Measurements from ENCODE around the gene EDC3. TPM values are rescaled to one million over a fixed set of nuclear protein-coding genes. Genes with fewer than 3 reads are reported as not detected.
"Not testable (repeated sequence)": the region's sequence is repeated elsewhere in the genome, so short reads cannot be mapped to it uniquely, and the experiment has no call there.

EDC3 gene
- total and polyA plus RNA-seq, 2 donors = 16.0 to 20.8 TPM

GRCh38 chr15:74631408-74631807 is 64.4 kb downstream of the EDC3 start:
- WGBS = 54% methylated on average over 3 of the region's 3 CpGs
- H3K4me1 ChIP-seq (ENCODE audit: insufficient read depth) = no peaks in the 10 kb centered on the region
- no peak overlapping the region for H3K4me3 ChIP-seq (ENCODE audit: low read depth, low read length)
- DNase-seq (ENCODE audit: extremely low spot score) = no peak
- peaks cover 10% of the 10 kb centered on the region for H3K36me3 ChIP-seq (ENCODE audit: insufficient read depth)
- H3K27ac ChIP-seq (ENCODE audit: low read depth) = no peak overlapping the region

DNA sequence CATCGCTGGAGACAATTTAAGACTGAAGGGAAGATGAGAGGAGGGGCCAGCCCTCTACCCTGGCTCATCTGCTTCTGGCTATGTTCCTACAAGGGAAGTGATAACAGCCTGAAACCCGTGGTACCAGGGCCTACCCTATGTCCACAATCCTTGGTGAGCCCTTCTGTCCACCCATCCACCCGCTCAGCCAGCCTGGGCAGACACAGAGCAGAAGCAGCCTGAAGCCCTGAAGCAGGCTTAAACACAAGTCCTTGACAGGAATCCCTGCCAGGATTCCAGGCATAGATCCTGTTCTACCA is 64.8 kb downstream of the EDC3 start:
- 62% methylated on average over 3 of the region's 3 CpGs for WGBS
- Histone ChIP-seq H3K4me3 (ENCODE audit: low read depth, low read length) (no peak overlapping the region), H3K4me1 (ENCODE audit: insufficient read depth) (no peaks in the 10 kb centered on the region), H3K27ac (ENCODE audit: low read depth) (no peak overlapping the region), H3K36me3 (ENCODE audit: insufficient read depth) (peaks cover 10% of the 10 kb centered on the region)
- no peak for DNase-seq (ENCODE audit: extremely low spot score)

- no peak overlapping the region for H3K27ac ChIP-seq (ENCODE audit: low read depth)
- DNase-seq (ENCODE audit: extremely low spot score) = no peak
- no peak overlapping the region for H3K4me3 ChIP-seq (ENCODE audit: low read depth, low read length)
- H3K36me3 ChIP-seq (ENCODE audit: insufficient read depth) = peaks cover 10% of the 10 kb centered on the region
- H3K4me1 ChIP-seq (ENCODE audit: insufficient read depth) = no peaks in the 10 kb centered on the region
- 72% methylated on average over 6 of the region's 6 CpGs for WGBS
Observed at GRCh38 chr15:74630284-74631086, 65.3 kb downstream of the EDC3 start.

DNA sequence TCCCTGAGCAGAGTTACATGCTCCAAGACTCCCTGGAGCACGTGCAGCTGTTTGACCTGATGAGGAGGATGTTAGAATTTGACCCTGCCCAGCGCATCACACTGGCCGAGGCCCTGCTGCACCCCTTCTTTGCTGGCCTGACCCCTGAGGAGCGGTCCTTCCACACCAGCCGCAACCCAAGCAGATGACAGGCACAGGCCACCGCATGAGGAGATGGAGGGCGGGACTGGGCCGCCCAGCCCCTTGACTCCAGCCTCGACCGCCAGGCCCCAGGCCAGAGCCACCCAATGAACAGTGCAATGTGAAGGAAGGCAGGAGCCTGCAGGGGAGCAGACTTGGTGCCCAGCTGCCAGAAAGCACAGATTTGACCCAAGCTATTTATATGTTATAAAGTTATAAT is 66.1 kb downstream of the EDC3 start:
- not testable (repeated sequence) for H3K27ac ChIP-seq (ENCODE audit: low read depth); DNase-seq (ENCODE audit: extremely low spot score); H3K4me1 ChIP-seq (ENCODE audit: insufficient read depth); H3K4me3 ChIP-seq (ENCODE audit: low read depth, low read length)
- WGBS = 79% methylated on average over 9 of the region's 10 CpGs
- H3K36me3 ChIP-seq (ENCODE audit: insufficient read depth) = peaks cover 12% of the 10 kb centered on the region

DNA sequence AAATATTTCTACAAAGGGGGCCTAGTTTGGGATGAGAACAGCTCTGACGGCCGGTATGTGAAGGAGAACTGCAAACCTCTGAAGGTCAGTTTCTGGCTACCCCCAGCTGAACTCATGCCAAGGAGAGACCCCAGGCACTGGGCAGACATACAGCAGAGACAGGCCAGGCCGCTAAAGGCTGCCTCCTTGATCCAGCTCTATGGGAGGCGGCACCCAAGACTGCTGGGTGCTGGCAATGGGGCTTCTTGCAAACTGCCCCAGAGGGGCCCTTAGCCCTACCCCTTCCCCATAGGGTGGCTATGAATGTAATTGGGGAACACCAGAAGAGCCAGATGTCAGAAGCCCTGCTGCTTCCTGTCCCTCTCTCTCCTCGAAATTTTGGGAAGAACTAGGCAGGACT is 66.9 kb downstream of the EDC3 start:
- 54% methylated on average over 5 of the region's 5 CpGs for WGBS
- DNase-seq (ENCODE audit: extremely low spot score) = no peak

GRCh38 chr15:74628199-74628598 is 67.6 kb downstream of the EDC3 start:
- H3K4me1 ChIP-seq (ENCODE audit: insufficient read depth) = no peaks in the 10 kb centered on the region
- H3K27ac ChIP-seq (ENCODE audit: low read depth) = no peak overlapping the region
- DNase-seq (ENCODE audit: extremely low spot score) = no peak
- no peak overlapping the region for H3K4me3 ChIP-seq (ENCODE audit: low read depth, low read length)
- H3K36me3 ChIP-seq (ENCODE audit: insufficient read depth) = peaks cover 12% of the 10 kb centered on the region
- 69% methylated on average over 3 of the region's 3 CpGs for WGBS

More for the DNA sequence above, 66.9 kb downstream of the EDC3 start:
- Histone ChIP-seq H3K4me3 (ENCODE audit: low read depth, low read length) (no peak overlapping the region), H3K36me3 (ENCODE audit: insufficient read depth) (peaks cover 12% of the 10 kb centered on the region), H3K27ac (ENCODE audit: low read depth) (no peak overlapping the region), H3K4me1 (ENCODE audit: insufficient read depth) (no peaks in the 10 kb centered on the region)

DNA sequence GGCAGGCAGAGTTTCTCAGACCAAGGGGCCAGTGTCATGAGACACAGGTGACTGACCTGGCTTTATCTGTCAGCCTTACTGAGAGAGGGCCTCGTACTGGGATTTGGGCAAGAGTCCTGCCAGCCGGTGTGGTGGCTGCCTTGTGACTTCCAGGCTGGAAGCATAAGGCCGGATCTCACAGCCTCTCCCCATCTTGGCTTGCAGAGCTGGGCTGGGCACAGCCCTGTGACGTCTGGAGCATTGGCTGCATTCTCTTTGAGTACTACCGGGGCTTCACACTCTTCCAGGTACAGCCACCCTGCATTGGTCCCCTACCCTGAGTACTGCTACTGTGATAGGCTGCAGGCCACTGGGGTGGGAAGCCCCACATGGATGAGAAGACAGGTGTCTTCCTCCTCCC is 68.1 kb downstream of the EDC3 start:
- peaks cover 12% of the 10 kb centered on the region for H3K36me3 ChIP-seq (ENCODE audit: insufficient read depth)
- no peak for DNase-seq (ENCODE audit: extremely low spot score)
- WGBS = 65% methylated on average over 5 of the region's 5 CpGs

GRCh38 chr15:74626752-74627692 is 68.8 kb downstream of the EDC3 start:
- no peak for DNase-seq (ENCODE audit: extremely low spot score)
- 84% methylated on average over 10 of the region's 10 CpGs for WGBS
- Histone ChIP-seq H3K4me1 (ENCODE audit: insufficient read depth) (no peaks in the 10 kb centered on the region), H3K27ac (ENCODE audit: low read depth) (no peak overlapping the region), H3K36me3 (ENCODE audit: insufficient read depth) (peaks cover 12% of the 10 kb centered on the region), H3K4me3 (ENCODE audit: low read depth, low read length) (no peak overlapping the region)

More for the DNA sequence above, 68.1 kb downstream of the EDC3 start:
- no peaks in the 10 kb centered on the region for H3K4me1 ChIP-seq (ENCODE audit: insufficient read depth)
- no peak overlapping the region for H3K4me3 ChIP-seq (ENCODE audit: low read depth, low read length)
- no peak overlapping the region for H3K27ac ChIP-seq (ENCODE audit: low read depth)

- no peak for DNase-seq (ENCODE audit: extremely low spot score)
- H3K27ac ChIP-seq (ENCODE audit: low read depth) = no peak overlapping the region
- no peaks in the 10 kb centered on the region for H3K4me1 ChIP-seq (ENCODE audit: insufficient read depth)
- no peak overlapping the region for H3K4me3 ChIP-seq (ENCODE audit: low read depth, low read length)
- peaks cover 12% of the 10 kb centered on the region for H3K36me3 ChIP-seq (ENCODE audit: insufficient read depth)
- 91% methylated on average over 7 of the region's 7 CpGs for WGBS
Observed at GRCh38 chr15:74626336-74626735, 69.5 kb downstream of the EDC3 start.

- WGBS = 85% methylated on average over 6 of the region's 6 CpGs
- DNase-seq (ENCODE audit: extremely low spot score) = no peak
- peaks cover 14% of the 10 kb centered on the region for H3K36me3 ChIP-seq (ENCODE audit: insufficient read depth)
Observed at GRCh38 chr15:74625693-74626092, 70.1 kb downstream of the EDC3 start.

DNA sequence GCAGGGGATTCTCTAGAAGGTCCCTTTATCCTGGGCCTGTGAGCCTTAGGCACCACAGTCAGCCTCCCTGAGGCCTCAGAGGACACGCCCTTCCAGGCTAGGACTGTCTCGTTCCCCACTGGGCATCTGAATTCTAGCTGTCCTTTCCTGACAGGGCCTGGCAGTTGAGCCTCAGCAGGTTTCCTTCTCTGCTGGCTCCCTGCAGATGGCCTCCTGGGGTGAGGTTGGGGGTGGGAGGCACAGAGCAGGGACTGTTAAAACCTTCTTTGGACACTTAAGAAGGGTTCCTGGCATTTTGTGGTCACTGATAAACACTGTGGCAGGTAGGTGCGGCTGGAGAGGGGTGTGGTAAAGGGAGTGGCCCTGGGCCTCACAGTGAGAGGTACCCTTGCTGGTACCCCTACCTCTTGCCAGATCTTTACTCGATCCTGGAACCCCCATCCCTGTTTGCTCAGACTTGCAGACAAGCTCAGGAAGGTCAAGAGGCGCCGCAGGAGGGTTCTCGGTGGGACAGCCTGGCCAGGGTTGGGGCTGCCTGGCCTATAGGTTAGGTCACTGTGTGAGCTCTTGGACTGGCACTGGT is 71.7 kb downstream of the EDC3 start:
- 79% methylated on average over 7 of the region's 7 CpGs for WGBS
- H3K4me3 ChIP-seq (ENCODE audit: low read depth, low read length) = no peak overlapping the region
- DNase-seq (ENCODE audit: extremely low spot score) = no peak
- H3K4me1 ChIP-seq (ENCODE audit: insufficient read depth) = no peaks in the 10 kb centered on the region
- peaks cover 13% of the 10 kb centered on the region for H3K36me3 ChIP-seq (ENCODE audit: insufficient read depth)
- no peak overlapping the region for H3K27ac ChIP-seq (ENCODE audit: low read depth)

More at GRCh38 chr15:74625693-74626092, 70.1 kb downstream of the EDC3 start:
- Histone ChIP-seq H3K27ac (ENCODE audit: low read depth) (no peak overlapping the region), H3K4me1 (ENCODE audit: insufficient read depth) (no peaks in the 10 kb centered on the region), H3K4me3 (ENCODE audit: low read depth, low read length) (no peak overlapping the region)

GRCh38 chr15:74622758-74623157 is 73.1 kb downstream of the EDC3 start:
- no peaks in the 10 kb centered on the region for H3K4me1 ChIP-seq (ENCODE audit: insufficient read depth)
- no peak for DNase-seq (ENCODE audit: extremely low spot score)
- H3K4me3 ChIP-seq (ENCODE audit: low read depth, low read length) = no peak overlapping the region
- no peak overlapping the region for H3K27ac ChIP-seq (ENCODE audit: low read depth)
- H3K36me3 ChIP-seq (ENCODE audit: insufficient read depth) = peaks cover 10% of the 10 kb centered on the region
- 91% methylated on average over 3 of the region's 3 CpGs for WGBS

GRCh38 chr15:74621936-74622335 is 73.9 kb downstream of the EDC3 start:
- peaks cover 5% of the 10 kb centered on the region for H3K36me3 ChIP-seq (ENCODE audit: insufficient read depth)
- no peaks in the 10 kb centered on the region for H3K4me1 ChIP-seq (ENCODE audit: insufficient read depth)
- 85% methylated on average over 21 of the region's 21 CpGs for WGBS
- DNase-seq (ENCODE audit: extremely low spot score) = no peak
- no peak overlapping the region for H3K27ac ChIP-seq (ENCODE audit: low read depth)
- no peak overlapping the region for H3K4me3 ChIP-seq (ENCODE audit: low read depth, low read length)

All from urinary bladder (tissue), 4 donors.